GM12878 (cell line): ENCODE data around the gene ATF6. TPM values are rescaled to one million over a fixed set of nuclear protein-coding genes. Genes with fewer than 3 reads are reported as not detected.

Source experiments
- ATAC-seq: fragments of 200-7000 bp; cut with Tn5 transposase; 3 replicates; pipeline ENCODE4 v1.9.1; 2020; ENCODE audit warnings: mild to moderate bottlenecking, moderate library complexity
- BruUV-seq: library from RNA; stranded (reverse); fragments of 400-500 nt; replicated peaks from 2 replicates; lab custom pipeline; 2021; lab: Mats Ljungman, UMichigan
- CTCF ChIA-PET: fragments of 300-600 bp; sonication (Branson Sonifier 250); formaldehyde crosslinking; extraction: SDS; loops from one replicate; lab custom pipeline; 2021; ENCODE audit warnings: inconsistent platforms; lab: Yijun Ruan, JAX
- POLR2A ChIA-PET: fragments of 350-600 bp; formaldehyde crosslinking; extraction: SDS; loops from one replicate; lab custom pipeline; 2021; ENCODE audit warnings: inconsistent platforms; lab: Charles Lee
- RAD21 ChIA-PET: fragments of 300-600 bp; sonication (Branson Sonifier 250); formaldehyde crosslinking; loops from one replicate; lab custom pipeline; 2023; ENCODE audit warnings: antibody characterized with exemption; ENCODE audit not compliant: unreplicated experiment; lab: Charles Lee
- SMC1A ChIA-PET: fragments of 300-600 bp; sonication (Branson Sonifier 250); formaldehyde crosslinking; loops from one replicate; lab custom pipeline; 2023; ENCODE audit not compliant: unreplicated experiment, uncharacterized antibody; lab: Charles Lee
- DNase-seq: peaks from one replicate; pipeline ENCODE4 v3.0.0-alpha.2; 2011; ENCODE audit warnings: low read depth, low spot score
- FAIRE-seq: peaks from 3 replicates; lab custom pipeline; 2011; peaks lifted over from hg19 to GRCh38; lab: Jason Lieb, UNC
- H2AFZ ChIP-seq: 2 replicates; pipeline ENCODE4 v1.6.0; 2011; ENCODE audit warnings: low read depth, low read length, control low read depth; ENCODE audit not compliant: control insufficient read depth
- H3K27ac ChIP-seq: 2 replicates; pipeline ENCODE4 v1.5.1; 2011; ENCODE audit warnings: control low read depth; ENCODE audit not compliant: control insufficient read depth, insufficient read depth
- H3K27me3 ChIP-seq, 2 experiments: replicated peaks in 1 of 2; 2 replicates each; pipeline versions ENCODE4 v1.6.0 to v1.6.1; 2011; ENCODE audit warnings: low read length in 1 of 2; ENCODE audit not compliant: control insufficient read depth in 2 of 2, insufficient read depth in 2 of 2
- H3K36me3 ChIP-seq, 2 experiments: 2 replicates each; pipeline ENCODE4 v1.5.1; 2011; ENCODE audit warnings: low read length in 1 of 2; ENCODE audit not compliant: control insufficient read depth in 2 of 2, insufficient read depth in 2 of 2
- H3K4me1 ChIP-seq: 2 replicates; pipeline ENCODE4 v1.6.1; 2011; ENCODE audit warnings: mild to moderate bottlenecking, low read length, moderate library complexity, mixed read lengths; ENCODE audit not compliant: control insufficient read depth, insufficient read depth
- H3K4me2 ChIP-seq: 2 replicates; pipeline ENCODE4 v1.6.0; 2011; ENCODE audit warnings: control low read depth; ENCODE audit not compliant: control insufficient read depth, insufficient read depth
- H3K4me3 ChIP-seq: fragments of 200-600 bp; sonication (generic); 2 replicates; pipeline ENCODE4 v1.5.1; 2016
- H3K79me2 ChIP-seq: 2 replicates; pipeline ENCODE4 v1.6.0; 2011; ENCODE audit warnings: low read length; ENCODE audit not compliant: control insufficient read depth, insufficient read depth
- H3K9ac ChIP-seq: 2 replicates; pipeline ENCODE4 v1.8.0; 2011; ENCODE audit warnings: low read length, control low read depth, mixed read lengths; ENCODE audit not compliant: control insufficient read depth, insufficient read depth
- H3K9me3 ChIP-seq: replicated peaks from 3 replicates; pipeline ENCODE4 v1.5.1; 2011; ENCODE audit warnings: mild to moderate bottlenecking, low read length; ENCODE audit not compliant: control insufficient read depth, insufficient read depth
- H4K20me1 ChIP-seq: 2 replicates; pipeline ENCODE4 v1.6.0; 2011; ENCODE audit not compliant: control insufficient read depth, insufficient read depth
- BCL11A ChIP-seq: IDR thresholded peaks from 2 replicates; pipeline ENCODE4 v1.6.1; 2011; ENCODE audit warnings: low read depth, low read length
- CBX5 ChIP-seq: sonication (generic); IDR thresholded peaks from 2 replicates; pipeline ENCODE4 v1.6.1; 2016; ENCODE audit warnings: low read depth, moderate library complexity, mild to moderate bottlenecking, inconsistent platforms
- ETV6 ChIP-seq, 2 experiments: fragments of 450-650 bp in 1 of 2; IDR thresholded peaks in 1 of 2; conservative IDR thresholded peaks in 1 of 2; 2 replicates each; pipeline ENCODE4 v1.6.1; 2014; ENCODE audit warnings: antibody characterized with exemption in 1 of 2, borderline replicate concordance in 1 of 2, low read depth in 1 of 2, mild to moderate bottlenecking in 1 of 2, moderate library complexity in 1 of 2
- KLF5 ChIP-seq: fragments of 450-650 bp; IDR thresholded peaks from 2 replicates; pipeline ENCODE4 v1.6.1; 2014; ENCODE audit warnings: mild to moderate bottlenecking; ENCODE audit not compliant: partially characterized antibody
- SREBF1 ChIP-seq: IDR thresholded peaks from 2 replicates; pipeline ENCODE4 v1.6.1; 2012; ENCODE audit warnings: mild to moderate bottlenecking, low read length
- SREBF2 ChIP-seq: IDR thresholded peaks from 2 replicates; pipeline ENCODE4 v1.6.1; 2012; ENCODE audit warnings: mild to moderate bottlenecking, low read length
- SUPT20H ChIP-seq: IDR thresholded peaks from 2 replicates; pipeline ENCODE4 v1.6.1; 2011; ENCODE audit warnings: low read depth, mild to moderate bottlenecking, low read length, moderate library complexity, borderline replicate concordance; ENCODE audit not compliant: control insufficient read depth
- USF1 ChIP-seq: IDR thresholded peaks from 2 replicates; pipeline ENCODE4 v1.6.1; 2011; ENCODE audit warnings: borderline replicate concordance, low read depth, mild to moderate bottlenecking, moderate library complexity, mixed read lengths, low read length; ENCODE audit not compliant: insufficient read depth; ENCODE audit errors: extremely low read length
- YY1 ChIP-seq: IDR thresholded peaks from 2 replicates; pipeline ENCODE4 v1.6.1; 2011; ENCODE audit warnings: low read depth, mild to moderate bottlenecking, low read length
- WGBS: methylation state at CpG from one replicate; pipeline ENCODE4 v1.1.6; 2016; ENCODE audit warnings: low lambda C conversion rate; ENCODE audit not compliant: insufficient replicate concordance, insufficient coverage; ENCODE audit errors: missing lambda C conversion rate; 5-methylcytosine and 5-hydroxymethylcytosine counted together
- in situ Hi-C: fragments of 300-500 bp; cut with MboI; formaldehyde crosslinking; loops from 9 replicates; pipeline ENCODE4 v1.14.3; 2018; ENCODE audit warnings: mixed read lengths
- intact Hi-C: fragments of 100-400 bp; cut with micrococcal nuclease; formaldehyde crosslinking; loops from one replicate; pipeline ENCODE4 v1.14.2; 2022; ENCODE audit not compliant: unreplicated experiment
- polyA plus RNA-seq, 11 experiments: library from polyadenylated mRNA; depleted of rRNA in 4 of 11; unstranded in 6 of 11; stranded (reverse) in 5 of 11; fragments of >200 nt; fragmentation: Nextera tagmentation in 4 of 11; fragmentation: Illumina TruSeq in 1 of 11; extraction: Ambion mirVana in 4 of 11; extraction: Trizol in 1 of 11; gene quantifications; 1 replicate in 1 of 11; 2 replicates in 10 of 11; pipeline versions ENCODE4 v1.2.1 to v1.2.3, GENCODE V29; 2011 to 2016; ENCODE audit warnings: inconsistent platforms in 2 of 11, missing spikeins in 2 of 11, low read depth in 1 of 11
- total RNA-seq, 4 experiments: library from RNA; depleted of rRNA in 3 of 4; stranded (reverse); fragments of >200 nt in 3 of 4; fragmentation: Illumina TruSeq in 1 of 4; extraction: Trizol in 1 of 4; gene quantifications; 2 replicates each; pipeline versions ENCODE4 v1.2.1 to v1.2.3, GENCODE V29; 2013 to 2021
- TF ChIP-seq, protein P1 (sequence below): fragments of 450-650 bp; IDR thresholded peaks from 2 replicates; pipeline ENCODE4 v1.6.1; 2017; ENCODE audit warnings: borderline replicate concordance
- TF ChIP-seq, protein P2 (sequence below): IDR thresholded peaks from 2 replicates; pipeline ENCODE4 v1.6.1; 2012; ENCODE audit warnings: low read depth, low read length, improper control_type of control experiment

Gene ATF6
- total and polyA plus RNA-seq, 10 of the 15 experiments (the other 5 are each of a cell fraction or from before 2014, with no cell fraction given), result 7.8 to 24.3 (median 14.7) TPM

DNA sequence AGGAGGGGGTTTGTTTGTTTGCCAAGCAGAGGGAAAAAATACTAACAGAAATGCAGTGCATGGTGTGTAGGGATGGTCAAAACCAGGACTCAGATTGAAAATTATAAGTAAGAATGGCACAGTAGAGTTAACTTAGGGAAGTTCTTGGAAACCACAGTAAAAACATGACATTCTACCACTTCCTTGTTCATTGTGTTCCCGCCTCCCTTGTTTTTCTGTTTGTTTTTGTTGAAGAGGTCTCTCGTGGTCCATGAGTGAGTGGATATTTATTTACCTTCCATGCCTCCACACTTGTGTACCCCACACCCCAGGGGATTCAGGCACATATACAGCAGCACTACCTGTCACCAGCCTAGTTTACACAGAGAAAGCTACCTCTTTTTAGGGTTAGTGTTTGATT lies 187.9 kb downstream of the ATF6 start:
- intact Hi-C loops, result no loop called here
- ATAC-seq, result no peak
- TF ChIP-seq SUPT20H (no peak), YY1 (no peak)
- CTCF ChIA-PET, result no interaction called here
- SMC1A ChIA-PET, result no interaction called here
- H3K4me1 ChIP-seq, result no peaks in the 10 kb centered on the region
- no TSS peak for BruUV-seq
- no peaks in the 10 kb centered on the region for H3K27me3 ChIP-seq
- H3K4me2 ChIP-seq, result no peak overlapping the region
- no peak overlapping the region for H3K9ac ChIP-seq
- no peaks in the 10 kb centered on the region for H3K9me3 ChIP-seq
- RAD21 ChIA-PET, result interaction anchor here (1.8 kb wide), 1 partner anchor 161 kb away, joined by 6 read pairs; no protein-coding TSS in a partner anchor
- H4K20me1 ChIP-seq, result no peaks in the 10 kb centered on the region
- POLR2A ChIA-PET, result no interaction called here
- no peak for FAIRE-seq
- H3K27ac ChIP-seq, result no peak overlapping the region
- no peak for DNase-seq
- no peak overlapping the region for H3K4me3 ChIP-seq
- H3K79me2 ChIP-seq, result no peaks in the 10 kb centered on the region
- 50% methylated on average over 2 of the region's 2 CpGs for whole genome bisulfite sequencing
- peaks cover 1 to 2% of the 10 kb centered on the region in 2 experiments; a peak in 3 of 4 replicates for H3K36me3 ChIP-seq
- H2AFZ ChIP-seq, result no peak overlapping the region
- in situ Hi-C loops, result no loop called here

DNA sequence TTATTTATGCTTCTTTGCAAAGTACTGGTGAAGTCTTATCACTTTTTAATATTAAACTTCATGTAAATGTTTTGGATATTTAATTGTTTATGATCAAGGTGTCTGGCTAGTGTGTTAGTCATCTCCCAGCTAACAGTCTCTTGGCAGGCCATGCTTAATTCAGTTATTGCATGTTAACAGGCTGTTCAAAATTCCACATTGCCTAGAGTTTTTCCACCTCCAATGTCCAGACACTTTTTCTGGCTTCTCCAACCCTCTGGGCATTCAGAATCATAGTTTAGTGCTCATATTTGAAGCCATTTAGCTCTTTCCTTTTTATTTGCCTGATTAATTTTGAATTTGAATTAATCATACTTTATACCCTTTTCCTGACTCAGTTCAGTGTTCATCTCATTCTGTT lies 188.3 kb downstream of the ATF6 start:
- Histone ChIP-seq H3K36me3 (peaks cover 1 to 2% of the 10 kb centered on the region in 2 experiments; a peak in 3 of 4 replicates), H3K4me3 (no peak overlapping the region), H3K4me1 (no peaks in the 10 kb centered on the region), H2AFZ (no peak overlapping the region), H3K9ac (no peak overlapping the region), H3K27ac (no peak overlapping the region), H3K9me3 (no peaks in the 10 kb centered on the region), H3K79me2 (no peaks in the 10 kb centered on the region), H3K27me3 (no peaks in the 10 kb centered on the region), H3K4me2 (no peak overlapping the region), H4K20me1 (no peaks in the 10 kb centered on the region)
- ChIA-PET RAD21 (no interaction called here), CTCF (no interaction called here), POLR2A (no interaction called here), SMC1A (no interaction called here)
- ATAC-seq (no peak), FAIRE-seq (no peak), DNase-seq (no peak)
- intact Hi-C loops, result no loop called here
- BruUV-seq, result no TSS peak
- in situ Hi-C loops, result no loop called here
- TF ChIP-seq, protein P1, sequence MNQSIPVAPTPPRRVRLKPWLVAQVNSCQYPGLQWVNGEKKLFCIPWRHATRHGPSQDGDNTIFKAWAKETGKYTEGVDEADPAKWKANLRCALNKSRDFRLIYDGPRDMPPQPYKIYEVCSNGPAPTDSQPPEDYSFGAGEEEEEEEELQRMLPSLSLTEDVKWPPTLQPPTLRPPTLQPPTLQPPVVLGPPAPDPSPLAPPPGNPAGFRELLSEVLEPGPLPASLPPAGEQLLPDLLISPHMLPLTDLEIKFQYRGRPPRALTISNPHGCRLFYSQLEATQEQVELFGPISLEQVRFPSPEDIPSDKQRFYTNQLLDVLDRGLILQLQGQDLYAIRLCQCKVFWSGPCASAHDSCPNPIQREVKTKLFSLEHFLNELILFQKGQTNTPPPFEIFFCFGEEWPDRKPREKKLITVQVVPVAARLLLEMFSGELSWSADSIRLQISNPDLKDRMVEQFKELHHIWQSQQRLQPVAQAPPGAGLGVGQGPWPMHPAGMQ, result no peak
- TF ChIP-seq BCL11A (no peak), USF1 (no peak), SREBF2 (no peak), ETV6 (conservative IDR thresholded peaks at IDR 0.05 in 1 of 2, IDR thresholded peaks at IDR 0.05 in 1 of 2; ENCODE audit: borderline replicate concordance in 1 of 2, low read depth in 1 of 2) (no peak), SREBF1 (no peak), KLF5 (no peak), CBX5 (no peak)
- TF ChIP-seq, protein P2, sequence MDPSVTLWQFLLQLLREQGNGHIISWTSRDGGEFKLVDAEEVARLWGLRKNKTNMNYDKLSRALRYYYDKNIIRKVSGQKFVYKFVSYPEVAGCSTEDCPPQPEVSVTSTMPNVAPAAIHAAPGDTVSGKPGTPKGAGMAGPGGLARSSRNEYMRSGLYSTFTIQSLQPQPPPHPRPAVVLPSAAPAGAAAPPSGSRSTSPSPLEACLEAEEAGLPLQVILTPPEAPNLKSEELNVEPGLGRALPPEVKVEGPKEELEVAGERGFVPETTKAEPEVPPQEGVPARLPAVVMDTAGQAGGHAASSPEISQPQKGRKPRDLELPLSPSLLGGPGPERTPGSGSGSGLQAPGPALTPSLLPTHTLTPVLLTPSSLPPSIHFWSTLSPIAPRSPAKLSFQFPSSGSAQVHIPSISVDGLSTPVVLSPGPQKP, result no peak
